Measurements from ENCODE around the gene CTTNBP2. TPM values are rescaled to one million over a fixed set of nuclear protein-coding genes. Genes with fewer than 3 reads are reported as not detected.

Gene CTTNBP2
- total RNA-seq, 2 experiments from 2014 or later = not detected

DNA sequence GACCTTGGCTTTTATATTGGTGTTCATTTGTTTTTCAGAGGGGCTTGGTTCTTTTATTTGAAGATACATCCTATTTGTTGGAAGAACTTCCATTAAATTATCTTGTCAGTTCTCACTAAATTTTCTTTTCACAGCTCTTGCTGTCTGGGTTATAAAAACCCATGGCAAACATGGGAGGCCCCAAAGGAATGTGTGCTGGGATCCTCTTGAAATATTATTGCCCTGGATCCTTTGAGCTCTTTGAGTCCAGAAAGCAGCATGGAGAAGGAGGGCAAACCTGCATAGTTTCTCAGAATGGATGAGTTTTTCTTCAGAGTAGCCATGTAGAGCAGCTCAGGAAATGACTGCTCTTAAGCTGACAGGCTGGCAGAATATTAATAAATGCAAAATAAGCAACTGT, 187.4 kb downstream of the CTTNBP2 start:
- POLR2A ChIA-PET = no interaction called here
- no peaks in the 10 kb centered on the region for H3K36me3 Mint-ChIP-seq
- DNase-seq (no peak), ATAC-seq (ENCODE audit: low read depth) (no peak)
- no peak overlapping the region for H3K4me3 Mint-ChIP-seq
- no peaks in the 10 kb centered on the region for H3K4me1 Mint-ChIP-seq
- no peaks in the 10 kb centered on the region for H3K27me3 Mint-ChIP-seq
- H3K27ac Mint-ChIP-seq = no peak overlapping the region
- no peaks in the 10 kb centered on the region for H3K9me3 Mint-ChIP-seq

- POLR2A ChIA-PET = no interaction called here
- Mint-ChIP-seq H3K27ac (no peak overlapping the region), H3K4me3 (no peak overlapping the region), H3K27me3 (no peaks in the 10 kb centered on the region), H3K36me3 (no peaks in the 10 kb centered on the region), H3K9me3 (no peaks in the 10 kb centered on the region), H3K4me1 (no peaks in the 10 kb centered on the region)
- ATAC-seq (ENCODE audit: low read depth) = no peak
- no peak for DNase-seq
Measured at GRCh38 chr7:117683430-117684175, 189.6 kb downstream of the CTTNBP2 start.

DNA sequence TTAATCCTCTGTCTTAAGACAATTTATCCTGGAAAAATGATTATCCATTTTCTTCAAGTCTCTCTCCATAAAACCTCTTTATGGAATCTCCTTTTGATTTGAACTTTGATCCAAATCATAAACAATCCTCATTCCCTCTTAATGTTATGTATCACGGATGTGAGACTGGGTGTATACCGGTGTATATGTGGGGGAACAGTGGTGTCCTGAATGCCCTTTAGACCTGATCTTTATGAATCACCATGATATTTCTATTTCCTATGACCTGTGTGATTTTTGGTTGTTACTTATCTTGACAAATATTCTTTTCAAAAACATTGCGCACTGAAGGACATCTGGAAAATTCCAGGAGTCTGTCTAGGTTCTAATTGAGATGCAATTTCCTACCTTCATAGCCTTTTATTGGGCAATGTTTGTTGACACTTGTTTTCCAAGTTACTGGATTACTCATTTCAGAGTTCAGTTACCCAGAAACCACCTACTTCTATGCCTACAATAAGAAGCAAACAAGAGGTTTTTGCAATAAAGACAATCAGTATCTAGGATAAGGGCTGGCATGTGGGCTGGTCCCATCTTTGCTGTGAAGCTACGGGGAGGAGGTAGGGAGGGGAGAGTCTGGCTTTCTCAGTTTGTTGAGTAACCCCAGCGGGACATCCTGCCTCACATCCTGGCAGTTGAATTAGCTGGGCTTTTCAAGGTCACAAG, 190.4 kb downstream of the CTTNBP2 start:
- Mint-ChIP-seq H3K27me3 (no peaks in the 10 kb centered on the region), H3K4me1 (no peaks in the 10 kb centered on the region), H3K36me3 (no peaks in the 10 kb centered on the region), H3K9me3 (no peaks in the 10 kb centered on the region), H3K27ac (no peak overlapping the region), H3K4me3 (no peak overlapping the region)
- POLR2A ChIA-PET = no interaction called here
- ATAC-seq (ENCODE audit: low read depth) (no peak), DNase-seq (no peak)

- DNase-seq (no peak), ATAC-seq (ENCODE audit: low read depth) (no peak)
- POLR2A ChIA-PET = no interaction called here
- H3K4me1 Mint-ChIP-seq = no peaks in the 10 kb centered on the region
- no peaks in the 10 kb centered on the region for H3K27me3 Mint-ChIP-seq
- H3K27ac Mint-ChIP-seq = no peak overlapping the region
- H3K36me3 Mint-ChIP-seq = no peaks in the 10 kb centered on the region
- H3K9me3 Mint-ChIP-seq = no peaks in the 10 kb centered on the region
- no peak overlapping the region for H3K4me3 Mint-ChIP-seq
Measured at GRCh38 chr7:117679120-117679519, 194.1 kb downstream of the CTTNBP2 start.

GRCh38 chr7:117675497-117676435, 197.5 kb downstream of the CTTNBP2 start:
- H3K9me3 Mint-ChIP-seq = no peaks in the 10 kb centered on the region
- H3K36me3 Mint-ChIP-seq = no peaks in the 10 kb centered on the region
- POLR2A ChIA-PET = no interaction called here
- H3K4me1 Mint-ChIP-seq = no peaks in the 10 kb centered on the region
- no peaks in the 10 kb centered on the region for H3K27me3 Mint-ChIP-seq
- no peak overlapping the region for H3K27ac Mint-ChIP-seq
- DNase-seq (no peak), ATAC-seq (ENCODE audit: low read depth) (no peak)
- H3K4me3 Mint-ChIP-seq = no peak overlapping the region

DNA sequence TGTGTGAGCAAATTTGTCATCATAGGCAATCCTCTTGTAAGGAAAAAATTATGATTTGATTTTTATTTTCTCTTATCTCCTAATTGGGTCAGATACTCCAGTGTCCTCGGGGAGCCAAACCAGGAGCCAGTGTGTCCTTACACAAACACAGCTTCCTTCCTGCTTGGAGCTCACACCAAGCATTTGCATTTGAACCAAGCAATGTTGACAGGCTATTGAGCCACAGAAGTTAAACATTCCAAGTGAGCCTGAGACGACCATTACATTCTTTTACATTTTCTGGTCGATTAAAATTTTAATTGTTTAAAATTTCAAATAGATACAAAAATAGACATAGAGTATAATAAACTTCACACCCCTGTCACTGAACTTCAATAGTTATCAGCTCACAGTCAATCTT, 198.6 kb downstream of the CTTNBP2 start:
- POLR2A ChIA-PET = no interaction called here
- Mint-ChIP-seq H3K9me3 (no peaks in the 10 kb centered on the region), H3K36me3 (no peaks in the 10 kb centered on the region), H3K4me3 (no peak overlapping the region), H3K27me3 (no peaks in the 10 kb centered on the region), H3K4me1 (no peaks in the 10 kb centered on the region), H3K27ac (no peak overlapping the region)
- DNase-seq (no peak), ATAC-seq (ENCODE audit: low read depth) (no peak)

DNA sequence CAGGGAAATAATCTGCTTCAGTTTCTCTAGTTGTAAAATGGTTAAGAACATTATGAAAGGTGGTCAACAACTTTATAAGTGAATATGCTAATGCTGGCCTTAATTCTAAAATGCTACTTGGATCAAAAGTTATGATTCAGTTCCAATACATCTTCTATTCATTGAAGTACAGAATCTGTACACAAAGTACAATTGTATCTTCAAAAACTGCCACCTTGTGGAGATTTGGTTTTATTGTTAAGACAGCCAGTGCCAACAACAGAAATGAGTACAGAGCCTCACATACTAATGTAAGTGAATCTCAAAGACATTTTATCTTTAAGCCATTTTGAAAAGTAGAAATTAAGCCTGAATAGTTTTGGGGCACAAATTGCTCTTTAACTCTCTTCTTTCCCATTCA, 199.4 kb downstream of the CTTNBP2 start:
- Mint-ChIP-seq H3K9me3 (no peaks in the 10 kb centered on the region), H3K36me3 (no peaks in the 10 kb centered on the region), H3K4me3 (no peak overlapping the region), H3K4me1 (no peaks in the 10 kb centered on the region), H3K27ac (no peak overlapping the region), H3K27me3 (no peaks in the 10 kb centered on the region)
- POLR2A ChIA-PET = no interaction called here
- ATAC-seq (ENCODE audit: low read depth) = no peak
- no peak for DNase-seq

GRCh38 chr7:117673367-117673766, 199.9 kb downstream of the CTTNBP2 start:
- POLR2A ChIA-PET = no interaction called here
- H3K27me3 Mint-ChIP-seq = no peaks in the 10 kb centered on the region
- no peaks in the 10 kb centered on the region for H3K36me3 Mint-ChIP-seq
- ATAC-seq (ENCODE audit: low read depth) = no peak
- H3K4me3 Mint-ChIP-seq = no peak overlapping the region
- no peak for DNase-seq
- H3K4me1 Mint-ChIP-seq = no peaks in the 10 kb centered on the region
- no peaks in the 10 kb centered on the region for H3K9me3 Mint-ChIP-seq
- H3K27ac Mint-ChIP-seq = no peak overlapping the region

DNA sequence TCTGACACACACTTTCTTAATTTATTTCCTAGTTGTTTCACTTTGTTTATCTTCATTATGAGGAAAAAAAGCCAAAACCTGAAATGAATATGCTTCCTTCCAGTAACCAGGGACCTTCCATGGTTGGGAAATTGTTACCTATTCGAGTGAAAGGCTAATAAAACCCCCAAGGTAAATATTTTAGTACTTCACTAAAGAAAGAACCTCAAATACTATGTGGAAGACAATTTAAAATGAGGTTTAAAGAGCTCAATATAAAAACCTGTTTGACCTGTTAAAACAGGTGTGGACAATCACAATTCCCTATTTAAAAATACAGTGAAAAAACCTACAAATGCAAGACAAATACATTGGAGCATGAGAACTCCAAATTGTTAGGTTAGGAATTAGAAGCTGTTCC, 200.8 kb downstream of the CTTNBP2 start:
- POLR2A ChIA-PET = no interaction called here
- ATAC-seq (ENCODE audit: low read depth) = no peak
- no peaks in the 10 kb centered on the region for H3K36me3 Mint-ChIP-seq
- H3K27ac Mint-ChIP-seq = no peak overlapping the region
- H3K4me3 Mint-ChIP-seq = no peak overlapping the region
- no peaks in the 10 kb centered on the region for H3K27me3 Mint-ChIP-seq
- no peak for DNase-seq
- H3K9me3 Mint-ChIP-seq = no peaks in the 10 kb centered on the region
- no peaks in the 10 kb centered on the region for H3K4me1 Mint-ChIP-seq

- no peak overlapping the region for H3K4me3 Mint-ChIP-seq
Measured at GRCh38 chr7:117669818-117670217, 203.4 kb downstream of the CTTNBP2 start.

GRCh38 chr7:117667456-117667855, 205.8 kb downstream of the CTTNBP2 start:
- Mint-ChIP-seq H3K9me3 (no peaks in the 10 kb centered on the region), H3K36me3 (no peaks in the 10 kb centered on the region), H3K4me1 (no peaks in the 10 kb centered on the region), H3K27ac (no peak overlapping the region), H3K4me3 (no peak overlapping the region), H3K27me3 (no peaks in the 10 kb centered on the region)
- no peak for DNase-seq
- POLR2A ChIA-PET = no interaction called here
- no peak for ATAC-seq (ENCODE audit: low read depth)

More at GRCh38 chr7:117669818-117670217, 203.4 kb downstream of the CTTNBP2 start:
- no peaks in the 10 kb centered on the region for H3K4me1 Mint-ChIP-seq
- no peaks in the 10 kb centered on the region for H3K36me3 Mint-ChIP-seq
- POLR2A ChIA-PET = no interaction called here
- no peaks in the 10 kb centered on the region for H3K9me3 Mint-ChIP-seq
- ATAC-seq (ENCODE audit: low read depth) (no peak), DNase-seq (no peak)
- no peaks in the 10 kb centered on the region for H3K27me3 Mint-ChIP-seq
- no peak overlapping the region for H3K27ac Mint-ChIP-seq

DNA sequence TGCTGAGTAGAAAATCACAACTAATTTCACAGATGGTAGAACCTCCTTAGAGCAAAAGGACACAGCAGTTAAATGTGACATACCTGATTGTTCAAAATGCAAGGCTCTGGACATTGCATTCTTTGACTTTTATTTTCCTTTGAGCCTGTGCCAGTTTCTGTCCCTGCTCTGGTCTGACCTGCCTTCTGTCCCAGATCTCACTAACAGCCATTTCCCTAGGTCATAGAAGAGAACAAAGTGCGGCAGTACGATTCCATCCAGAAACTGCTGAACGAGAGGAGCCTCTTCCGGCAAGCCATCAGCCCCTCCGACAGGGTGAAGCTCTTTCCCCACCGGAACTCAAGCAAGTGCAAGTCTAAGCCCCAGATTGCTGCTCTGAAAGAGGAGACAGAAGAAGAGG, 206.6 kb downstream of the CTTNBP2 start:
- Mint-ChIP-seq H3K27me3 (no peaks in the 10 kb centered on the region), H3K4me1 (no peaks in the 10 kb centered on the region), H3K36me3 (no peaks in the 10 kb centered on the region), H3K9me3 (no peaks in the 10 kb centered on the region), H3K4me3 (no peak overlapping the region), H3K27ac (no peak overlapping the region)
- ATAC-seq (ENCODE audit: low read depth) (no peak), DNase-seq (no peak)
- POLR2A ChIA-PET = no interaction called here

- DNase-seq (no peak), ATAC-seq (ENCODE audit: low read depth) (no peak)
- Mint-ChIP-seq H3K36me3 (no peaks in the 10 kb centered on the region), H3K4me1 (no peaks in the 10 kb centered on the region), H3K4me3 (no peak overlapping the region), H3K27me3 (no peaks in the 10 kb centered on the region), H3K27ac (no peak overlapping the region), H3K9me3 (no peaks in the 10 kb centered on the region)
- POLR2A ChIA-PET = no interaction called here
Measured at GRCh38 chr7:117666031-117666430, 207.2 kb downstream of the CTTNBP2 start.
